GM12878 (cell line): ENCODE measurements around the gene NR1H4. TPM values are rescaled to one million over a fixed set of nuclear protein-coding genes. Genes with fewer than 3 reads are reported as not detected.

Experiments used
- ATAC-seq: fragments of 200-7000 bp; cut with Tn5 transposase; 3 replicates; pipeline ENCODE4 v1.9.1; 2020; ENCODE audit warnings: mild to moderate bottlenecking, moderate library complexity
- BruUV-seq: library from RNA; stranded (reverse); fragments of 400-500 nt; replicated peaks from 2 replicates; lab custom pipeline; 2021; lab: Mats Ljungman, UMichigan
- CTCF ChIA-PET: fragments of 300-600 bp; sonication (Branson Sonifier 250); formaldehyde crosslinking; extraction: SDS; loops from one replicate; lab custom pipeline; 2021; ENCODE audit warnings: inconsistent platforms; lab: Yijun Ruan, JAX
- POLR2A ChIA-PET: fragments of 350-600 bp; formaldehyde crosslinking; extraction: SDS; loops from one replicate; lab custom pipeline; 2021; ENCODE audit warnings: inconsistent platforms; lab: Charles Lee
- RAD21 ChIA-PET: fragments of 300-600 bp; sonication (Branson Sonifier 250); formaldehyde crosslinking; loops from one replicate; lab custom pipeline; 2023; ENCODE audit warnings: antibody characterized with exemption; ENCODE audit not compliant: unreplicated experiment; lab: Charles Lee
- SMC1A ChIA-PET: fragments of 300-600 bp; sonication (Branson Sonifier 250); formaldehyde crosslinking; loops from one replicate; lab custom pipeline; 2023; ENCODE audit not compliant: unreplicated experiment, uncharacterized antibody; lab: Charles Lee
- DNase-seq: peaks from one replicate; pipeline ENCODE4 v3.0.0-alpha.2; 2011; ENCODE audit warnings: low read depth, low spot score
- FAIRE-seq: peaks from 3 replicates; lab custom pipeline; 2011; peaks lifted over from hg19 to GRCh38; lab: Jason Lieb, UNC
- H2AFZ ChIP-seq: 2 replicates; pipeline ENCODE4 v1.6.0; 2011; ENCODE audit warnings: low read depth, low read length, control low read depth; ENCODE audit not compliant: control insufficient read depth
- H3K27ac ChIP-seq: 2 replicates; pipeline ENCODE4 v1.5.1; 2011; ENCODE audit warnings: control low read depth; ENCODE audit not compliant: control insufficient read depth, insufficient read depth
- H3K27me3 ChIP-seq, 2 experiments: replicated peaks in 1 of 2; 2 replicates each; pipeline versions ENCODE4 v1.6.0 to v1.6.1; 2011; ENCODE audit warnings: low read length in 1 of 2; ENCODE audit not compliant: control insufficient read depth in 2 of 2, insufficient read depth in 2 of 2
- H3K36me3 ChIP-seq, 2 experiments: 2 replicates each; pipeline ENCODE4 v1.5.1; 2011; ENCODE audit warnings: low read length in 1 of 2; ENCODE audit not compliant: control insufficient read depth in 2 of 2, insufficient read depth in 2 of 2
- H3K4me1 ChIP-seq: 2 replicates; pipeline ENCODE4 v1.6.1; 2011; ENCODE audit warnings: mild to moderate bottlenecking, low read length, moderate library complexity, mixed read lengths; ENCODE audit not compliant: control insufficient read depth, insufficient read depth
- H3K4me2 ChIP-seq: 2 replicates; pipeline ENCODE4 v1.6.0; 2011; ENCODE audit warnings: control low read depth; ENCODE audit not compliant: control insufficient read depth, insufficient read depth
- H3K4me3 ChIP-seq: fragments of 200-600 bp; sonication (generic); 2 replicates; pipeline ENCODE4 v1.5.1; 2016
- H3K79me2 ChIP-seq: 2 replicates; pipeline ENCODE4 v1.6.0; 2011; ENCODE audit warnings: low read length; ENCODE audit not compliant: control insufficient read depth, insufficient read depth
- H3K9ac ChIP-seq: 2 replicates; pipeline ENCODE4 v1.8.0; 2011; ENCODE audit warnings: low read length, control low read depth, mixed read lengths; ENCODE audit not compliant: control insufficient read depth, insufficient read depth
- H3K9me3 ChIP-seq: replicated peaks from 3 replicates; pipeline ENCODE4 v1.5.1; 2011; ENCODE audit warnings: mild to moderate bottlenecking, low read length; ENCODE audit not compliant: control insufficient read depth, insufficient read depth
- H4K20me1 ChIP-seq: 2 replicates; pipeline ENCODE4 v1.6.0; 2011; ENCODE audit not compliant: control insufficient read depth, insufficient read depth
- BACH1 ChIP-seq: fragments of 450-650 bp; IDR thresholded peaks from 2 replicates; pipeline ENCODE4 v1.6.1; 2017; ENCODE audit warnings: mild to moderate bottlenecking, borderline replicate concordance
- CHD1 ChIP-seq: IDR thresholded peaks from 2 replicates; pipeline ENCODE4 v1.6.1; 2012; ENCODE audit warnings: low read depth, low read length, improper control_type of control experiment
- EGR1 ChIP-seq, 2 experiments: IDR thresholded peaks; 1 replicate in 1 of 2; 2 replicates in 1 of 2; pipeline ENCODE4 v1.6.1; 2011 to 2012; ENCODE audit warnings: low read depth in 2 of 2, low read length in 2 of 2, borderline replicate concordance in 1 of 2, mild to moderate bottlenecking in 1 of 2, moderate library complexity in 1 of 2
- FOS ChIP-seq: IDR thresholded peaks from 3 replicates; pipeline ENCODE4 v1.6.1; 2011; ENCODE audit warnings: borderline replicate concordance; ENCODE audit not compliant: insufficient read length; ENCODE audit errors: extremely low read depth
- KLF5 ChIP-seq: fragments of 450-650 bp; IDR thresholded peaks from 2 replicates; pipeline ENCODE4 v1.6.1; 2014; ENCODE audit warnings: mild to moderate bottlenecking; ENCODE audit not compliant: partially characterized antibody
- MEF2B ChIP-seq: fragments of 450-650 bp; IDR thresholded peaks from 2 replicates; pipeline ENCODE4 v1.6.1; 2018; ENCODE audit warnings: mild to moderate bottlenecking, moderate library complexity; ENCODE audit not compliant: partially characterized antibody, poor library complexity, severe bottlenecking
- NFYA ChIP-seq: IDR thresholded peaks from 2 replicates; pipeline ENCODE4 v1.6.1; 2011; ENCODE audit warnings: low read depth, mild to moderate bottlenecking, low read length, improper control_type of control experiment, borderline replicate concordance
- NR2F1 ChIP-seq: fragments of 450-650 bp; conservative IDR thresholded peaks from 2 replicates; pipeline ENCODE4 v1.6.1; 2017; ENCODE audit warnings: mild to moderate bottlenecking
- PAX5 ChIP-seq: IDR thresholded peaks from 2 replicates; pipeline ENCODE4 v1.6.1; 2011; ENCODE audit warnings: low read depth, low read length, borderline replicate concordance
- POLR2A ChIP-seq: IDR thresholded peaks from 2 replicates; pipeline ENCODE4 v1.6.1; 2011; ENCODE audit warnings: low read depth, mild to moderate bottlenecking, low read length
- POLR2AphosphoS2 ChIP-seq: IDR thresholded peaks from 2 replicates; pipeline ENCODE4 v1.6.1; 2011; ENCODE audit warnings: low read depth, mild to moderate bottlenecking, low read length, improper control_type of control experiment, moderate library complexity
- SUPT20H ChIP-seq: IDR thresholded peaks from 2 replicates; pipeline ENCODE4 v1.6.1; 2011; ENCODE audit warnings: low read depth, mild to moderate bottlenecking, low read length, moderate library complexity, borderline replicate concordance; ENCODE audit not compliant: control insufficient read depth
- ZNF384 ChIP-seq: IDR thresholded peaks from 2 replicates; pipeline ENCODE4 v1.6.1; 2012; ENCODE audit warnings: low read depth, mild to moderate bottlenecking, low read length, improper control_type of control experiment, borderline replicate concordance
- ZSCAN29 ChIP-seq: fragments of 450-650 bp; IDR thresholded peaks from 2 replicates; pipeline ENCODE4 v1.6.1; 2017; ENCODE audit warnings: mild to moderate bottlenecking, moderate library complexity
- WGBS: methylation state at CpG from one replicate; pipeline ENCODE4 v1.1.6; 2016; ENCODE audit warnings: low lambda C conversion rate; ENCODE audit not compliant: insufficient replicate concordance, insufficient coverage; ENCODE audit errors: missing lambda C conversion rate; 5-methylcytosine and 5-hydroxymethylcytosine counted together
- in situ Hi-C: fragments of 300-500 bp; cut with MboI; formaldehyde crosslinking; loops from 9 replicates; pipeline ENCODE4 v1.14.3; 2018; ENCODE audit warnings: mixed read lengths
- intact Hi-C: fragments of 100-400 bp; cut with micrococcal nuclease; formaldehyde crosslinking; loops from one replicate; pipeline ENCODE4 v1.14.2; 2022; ENCODE audit not compliant: unreplicated experiment
- polyA plus RNA-seq, 11 experiments: library from polyadenylated mRNA; depleted of rRNA in 4 of 11; unstranded in 6 of 11; stranded (reverse) in 5 of 11; fragments of >200 nt; fragmentation: Nextera tagmentation in 4 of 11; fragmentation: Illumina TruSeq in 1 of 11; extraction: Ambion mirVana in 4 of 11; extraction: Trizol in 1 of 11; gene quantifications; 1 replicate in 1 of 11; 2 replicates in 10 of 11; pipeline versions ENCODE4 v1.2.1 to v1.2.3, GENCODE V29; 2011 to 2016; ENCODE audit warnings: inconsistent platforms in 2 of 11, missing spikeins in 2 of 11, low read depth in 1 of 11
- total RNA-seq, 4 experiments: library from RNA; depleted of rRNA in 3 of 4; stranded (reverse); fragments of >200 nt in 3 of 4; fragmentation: Illumina TruSeq in 1 of 4; extraction: Trizol in 1 of 4; gene quantifications; 2 replicates each; pipeline versions ENCODE4 v1.2.1 to v1.2.3, GENCODE V29; 2013 to 2021
- TF ChIP-seq, protein P1 (sequence below): IDR thresholded peaks from 2 replicates; pipeline ENCODE4 v1.6.1; 2011; ENCODE audit warnings: borderline replicate concordance, low read depth, mild to moderate bottlenecking, moderate library complexity, mixed read lengths, low read length; ENCODE audit not compliant: insufficient read depth; ENCODE audit errors: extremely low read length

The NR1H4 gene
- total and polyA plus RNA-seq, 10 of the 15 experiments (the other 5 are each of a cell fraction or from before 2014, with no cell fraction given), result 0.04 TPM; not detected in 9

DNA sequence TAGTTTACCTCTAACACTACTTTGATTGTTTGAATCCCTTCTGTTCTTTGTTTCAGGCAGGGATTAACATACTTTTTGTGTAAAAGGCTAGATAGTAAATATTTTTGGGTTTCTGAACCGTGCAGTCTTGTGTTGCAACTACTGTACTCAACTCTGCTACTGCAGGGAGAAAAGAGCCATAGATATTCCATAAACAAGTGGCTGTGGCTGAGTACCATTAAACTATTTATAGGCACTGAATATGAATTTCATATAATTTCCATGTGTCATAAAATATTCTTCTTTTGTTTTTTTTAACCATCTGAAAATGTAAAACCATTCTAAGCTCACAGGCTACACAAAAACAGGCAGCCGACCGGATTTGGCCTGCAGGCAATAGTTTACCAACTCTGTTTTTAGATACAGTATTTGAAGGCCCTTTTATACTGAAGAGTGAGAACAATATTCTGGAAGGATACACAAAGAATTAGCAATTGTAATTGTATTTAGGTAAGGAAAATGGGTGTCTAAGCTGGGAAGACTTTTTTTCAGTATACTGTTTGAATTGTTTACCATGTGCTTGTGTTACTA lies 15.7 kb downstream of the NR1H4 start:
- Histone ChIP-seq H3K9ac (no peak overlapping the region), H3K9me3 (no peaks in the 10 kb centered on the region), H2AFZ (no peak overlapping the region), H3K4me1 (no peaks in the 10 kb centered on the region), H3K27ac (no peak overlapping the region), H3K4me3 (no peak overlapping the region), H4K20me1 (no peaks in the 10 kb centered on the region), H3K79me2 (no peaks in the 10 kb centered on the region), H3K27me3 (no peaks in the 10 kb centered on the region), H3K4me2 (no peak overlapping the region), H3K36me3 (no peaks in the 10 kb centered on the region)
- ChIA-PET RAD21 (no interaction called here), POLR2A (no interaction called here), CTCF (interaction anchor here (0.6 kb wide), 1 partner anchor 59 kb away, joined by 3 read pairs; no protein-coding TSS in a partner anchor), SMC1A (interaction anchor here (1.3 kb wide), 1 partner anchor 10 kb away, joined by 3 read pairs; no protein-coding TSS in a partner anchor)
- WGBS, result 15% methylated on average over 3 of the region's 3 CpGs
- in situ Hi-C loops (no loop called here), intact Hi-C loops (no loop called here)
- no peak for ATAC-seq
- no TSS peak for BruUV-seq
- DNase-seq, result no peak
- FAIRE-seq, result no peak
- TF ChIP-seq POLR2AphosphoS2 (no peak), ZSCAN29 (no peak), EGR1 (IDR thresholded peaks at IDR 0.05; ENCODE audit: borderline replicate concordance in 1 of 2, low read depth in 2 of 2, low read length in 2 of 2) (no peak), POLR2A (no peak), ZNF384 (no peak), NR2F1 (no peak), KLF5 (no peak), SUPT20H (no peak), BACH1 (no peak), MEF2B (no peak), PAX5 (no peak), CHD1 (no peak), FOS (no peak), NFYA (no peak)
- TF ChIP-seq, protein P1, sequence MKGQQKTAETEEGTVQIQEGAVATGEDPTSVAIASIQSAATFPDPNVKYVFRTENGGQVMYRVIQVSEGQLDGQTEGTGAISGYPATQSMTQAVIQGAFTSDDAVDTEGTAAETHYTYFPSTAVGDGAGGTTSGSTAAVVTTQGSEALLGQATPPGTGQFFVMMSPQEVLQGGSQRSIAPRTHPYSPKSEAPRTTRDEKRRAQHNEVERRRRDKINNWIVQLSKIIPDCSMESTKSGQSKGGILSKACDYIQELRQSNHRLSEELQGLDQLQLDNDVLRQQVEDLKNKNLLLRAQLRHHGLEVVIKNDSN, result no peak
